Natural killer cell (primary cell): ENCODE measurements around the gene CTNND1. TPM values are rescaled to one million over a fixed set of nuclear protein-coding genes. Genes with fewer than 3 reads are reported as not detected.
A peak's percentile ranks its signal among the peaks of the same experiment; 100 is the strongest.

Experiments used
- ATAC-seq, 3 donors: fragments of 150-1000 bp in 2 of 3; fragments of 200-7000 bp in 1 of 3; cut with Tn5 transposase; 1 replicate in 1 of 3; 2 replicates in 2 of 3; pipeline ENCODE4 v1.10.0; 2021; ENCODE audit warnings: mild to moderate bottlenecking in 2 of 3, moderate library complexity in 2 of 3
- DNase-seq, 2 donors: peaks; one replicate each; pipeline versions ENCODE4 v3.0.0 to v3.0.0-alpha.2; 2013 to 2021; ENCODE audit warnings: mixed read lengths in 1 of 2
- H3K27ac ChIP-seq: one replicate; pipeline ENCODE4 v1.5.1; 2013; ENCODE audit warnings: mild to moderate bottlenecking, low read length
- H3K27me3 ChIP-seq: one replicate; pipeline ENCODE4 v1.6.1; 2013; ENCODE audit warnings: low read length; ENCODE audit not compliant: control insufficient read depth, insufficient read depth
- H3K36me3 ChIP-seq: one replicate; pipeline ENCODE4 v1.6.1; 2013; ENCODE audit warnings: low read length; ENCODE audit not compliant: control insufficient read depth, insufficient read depth
- H3K4me1 ChIP-seq: one replicate; pipeline ENCODE4 v1.6.1; 2013; ENCODE audit warnings: low read length; ENCODE audit not compliant: control insufficient read depth, insufficient read depth
- H3K4me3 ChIP-seq: one replicate; pipeline ENCODE4 v1.5.1; 2013; ENCODE audit warnings: low read length
- H3K9me3 ChIP-seq: one replicate; pipeline ENCODE4 v1.6.1; 2013; ENCODE audit warnings: low read length; ENCODE audit not compliant: control insufficient read depth, insufficient read depth
- H3K27ac Mint-ChIP-seq, 2 donors: one replicate each; pipeline ENCODE4 v1.8.0; 2022; ENCODE audit warnings: mild to moderate bottlenecking in 2 of 2, mixed read lengths in 2 of 2, moderate library complexity in 1 of 2
- H3K27me3 Mint-ChIP-seq, 2 donors: one replicate each; pipeline ENCODE4 v1.8.0; 2022; ENCODE audit warnings: low read depth in 2 of 2, mixed read lengths in 2 of 2
- H3K36me3 Mint-ChIP-seq: one replicate; pipeline ENCODE4 v1.8.0; 2022; ENCODE audit warnings: mixed read lengths
- H3K4me1 Mint-ChIP-seq, 2 donors: one replicate each; pipeline ENCODE4 v1.8.0; 2022; ENCODE audit warnings: mixed read lengths in 2 of 2
- H3K4me3 Mint-ChIP-seq: one replicate; pipeline ENCODE4 v1.8.0; 2022; ENCODE audit warnings: mild to moderate bottlenecking, moderate library complexity, mixed read lengths
- H3K9me3 Mint-ChIP-seq, 2 donors: one replicate each; pipeline ENCODE4 v1.8.0; 2022; ENCODE audit warnings: mixed read lengths in 2 of 2
- CTCF ChIP-seq: fragments of 200-600 bp; IDR thresholded peaks from one replicate; pipeline ENCODE4 v1.8.0; 2022; ENCODE audit warnings: antibody characterized with exemption
- WGBS: methylation state at CpG from one replicate; pipeline ENCODE4 v1.1.7; 2013; ENCODE audit warnings: missing lambda C conversion rate; ENCODE audit not compliant: insufficient coverage; 5-methylcytosine and 5-hydroxymethylcytosine counted together
- intact Hi-C: fragments of 100-400 bp; cut with micrococcal nuclease; formaldehyde crosslinking; loops from one replicate; pipeline ENCODE4 v1.14.2; 2022
- total RNA-seq, 4 donors: library from RNA; stranded (reverse); fragments of 120-200 nt in 1 of 4; gene quantifications; one replicate each; pipeline versions ENCODE4 v1.2.3 to v1.2.4, GENCODE V29; 2013 to 2022

CTNND1 gene
- total RNA-seq, 3 donors from 2014 or later (not counting 1 experiment from before 2014, with no cell fraction given) = 17.1 to 17.7 (median 17.3) TPM

GRCh38 chr11:57801183-57801485, 39.5 kb downstream of the CTNND1 start:
- DNase-seq (peak in 1 of 2 donors; percentile 28), ATAC-seq (peak in 1 of 3 donors; percentile 13)
- peak overlapping the region; percentile 6 for H3K27ac ChIP-seq
- Mint-ChIP-seq H3K36me3 (peaks cover 13% of the 10 kb centered on the region), H3K4me1 (peaks cover 9 to 11% of the 10 kb centered on the region in 2 donors), H3K27me3 (no peaks in the 10 kb centered on the region), H3K9me3 (no peaks in the 10 kb centered on the region), H3K27ac (peak overlapping the region; percentile 70 to 81), H3K4me3 (no peak overlapping the region)
- H3K9me3 ChIP-seq = no peaks in the 10 kb centered on the region
- H3K4me1 ChIP-seq = peaks cover 3% of the 10 kb centered on the region
- no peaks in the 10 kb centered on the region for H3K27me3 ChIP-seq
- TF ChIP-seq CTCF = no peak
- peaks cover 22% of the 10 kb centered on the region for H3K36me3 ChIP-seq
- intact Hi-C loops = loop anchor here (2.0 to 10.0 kb wide), 3 partner anchors 90 to 456 kb away; no protein-coding TSS in a partner anchor
- no peak overlapping the region for H3K4me3 ChIP-seq

GRCh38 chr11:57802411-57802810, 40.8 kb downstream of the CTNND1 start:
- TF ChIP-seq CTCF = no peak
- peaks cover 9 to 11% of the 10 kb centered on the region in 2 donors for H3K4me1 Mint-ChIP-seq
- peaks cover 20% of the 10 kb centered on the region for H3K36me3 Mint-ChIP-seq
- Histone ChIP-seq H3K4me3 (no peak overlapping the region), H3K4me1 (peaks cover 3% of the 10 kb centered on the region), H3K27me3 (no peaks in the 10 kb centered on the region), H3K36me3 (peaks cover 26% of the 10 kb centered on the region), H3K27ac (no peak overlapping the region), H3K9me3 (no peaks in the 10 kb centered on the region)
- H3K27me3 Mint-ChIP-seq = no peaks in the 10 kb centered on the region
- no peak overlapping the region for H3K27ac Mint-ChIP-seq
- ATAC-seq (no peak), DNase-seq (no peak)
- H3K9me3 Mint-ChIP-seq = no peaks in the 10 kb centered on the region
- 100% methylated on average over 2 of the region's 3 CpGs for WGBS
- intact Hi-C loops = loop anchor here (10.0 kb wide), 1 partner anchor 308 kb away; no protein-coding TSS in a partner anchor
- H3K4me3 Mint-ChIP-seq = no peak overlapping the region

GRCh38 chr11:57804466-57804865, 42.9 kb downstream of the CTNND1 start:
- Histone ChIP-seq H3K4me1 (peaks cover 3% of the 10 kb centered on the region), H3K9me3 (no peaks in the 10 kb centered on the region), H3K27ac (no peak overlapping the region), H3K4me3 (no peak overlapping the region), H3K27me3 (no peaks in the 10 kb centered on the region), H3K36me3 (peaks cover 42% of the 10 kb centered on the region)
- Mint-ChIP-seq H3K9me3 (no peaks in the 10 kb centered on the region), H3K27me3 (no peaks in the 10 kb centered on the region), H3K4me1 (peaks cover 9 to 11% of the 10 kb centered on the region in 2 donors), H3K27ac (no peak overlapping the region), H3K36me3 (peaks cover 20% of the 10 kb centered on the region), H3K4me3 (no peak overlapping the region)
- WGBS = 100% methylated on average over 3 of the region's 3 CpGs
- ATAC-seq (no peak), DNase-seq (no peak)
- intact Hi-C loops = loop anchor here (10.0 kb wide), 1 partner anchor 310 kb away; no protein-coding TSS in a partner anchor
- no peak for TF ChIP-seq CTCF

GRCh38 chr11:57805780-57806179, 44.2 kb downstream of the CTNND1 start:
- Histone ChIP-seq H3K9me3 (no peaks in the 10 kb centered on the region), H3K4me1 (no peaks in the 10 kb centered on the region), H3K36me3 (peaks cover 46% of the 10 kb centered on the region), H3K27ac (no peak overlapping the region), H3K27me3 (no peaks in the 10 kb centered on the region), H3K4me3 (no peak overlapping the region)
- no peaks in the 10 kb centered on the region for H3K9me3 Mint-ChIP-seq
- no peak for ATAC-seq
- no peak overlapping the region for H3K27ac Mint-ChIP-seq
- H3K27me3 Mint-ChIP-seq = no peaks in the 10 kb centered on the region
- H3K36me3 Mint-ChIP-seq = peaks cover 20% of the 10 kb centered on the region
- intact Hi-C loops = loop anchor here (10.0 kb wide), 1 partner anchor 311 kb away; no protein-coding TSS in a partner anchor
- peaks cover 5 to 6% of the 10 kb centered on the region in 2 donors for H3K4me1 Mint-ChIP-seq
- H3K4me3 Mint-ChIP-seq = no peak overlapping the region
- no peak for DNase-seq
- 100% methylated on average over 3 of the region's 3 CpGs for WGBS
- TF ChIP-seq CTCF = no peak
